ENCODE measurements around the gene PI4KA. TPM values are rescaled to one million over a fixed set of nuclear protein-coding genes. Genes with fewer than 3 reads are reported as not detected.

Gene PI4KA
- total and polyA plus RNA-seq, 2 donors, result 37.1 to 50.9 TPM

GRCh38 chr22:20811971-20812660 lies 46.5 kb downstream of the PI4KA start:
- peaks cover 7% of the 10 kb centered on the region for H3K36me3 ChIP-seq (ENCODE audit: insufficient read depth)
- no peak overlapping the region for H3K4me3 ChIP-seq (ENCODE audit: low read depth, low read length)
- WGBS, result over 99% methylated on average over 5 of the region's 5 CpGs
- H3K4me1 ChIP-seq (ENCODE audit: insufficient read depth), result no peaks in the 10 kb centered on the region
- no peak for DNase-seq (ENCODE audit: extremely low spot score)
- no peak overlapping the region for H3K27ac ChIP-seq (ENCODE audit: low read depth)

- whole genome bisulfite sequencing, result 98% methylated on average over 1 of the region's 1 CpG
- DNase-seq (ENCODE audit: extremely low spot score), result no peak
- Histone ChIP-seq H3K4me3 (ENCODE audit: low read depth, low read length) (no peak overlapping the region), H3K27ac (ENCODE audit: low read depth) (no peak overlapping the region), H3K4me1 (ENCODE audit: insufficient read depth) (no peaks in the 10 kb centered on the region), H3K36me3 (ENCODE audit: insufficient read depth) (peaks cover 4% of the 10 kb centered on the region)
These were observed 47.4 kb downstream of the PI4KA start for GRCh38 chr22:20811171-20811570.

- H3K4me3 ChIP-seq (ENCODE audit: low read depth, low read length), result no peak overlapping the region
- no peak for DNase-seq (ENCODE audit: extremely low spot score)
- H3K36me3 ChIP-seq (ENCODE audit: insufficient read depth), result peaks cover 4% of the 10 kb centered on the region
- 91% methylated on average over 9 of the region's 9 CpGs for WGBS
- H3K27ac ChIP-seq (ENCODE audit: low read depth), result no peak overlapping the region
- H3K4me1 ChIP-seq (ENCODE audit: insufficient read depth), result no peaks in the 10 kb centered on the region
These were observed 48.0 kb downstream of the PI4KA start for GRCh38 chr22:20810645-20811044.

GRCh38 chr22:20809538-20810185 lies 48.9 kb downstream of the PI4KA start:
- Histone ChIP-seq H3K4me1 (ENCODE audit: insufficient read depth) (no peaks in the 10 kb centered on the region), H3K36me3 (ENCODE audit: insufficient read depth) (peaks cover 4% of the 10 kb centered on the region), H3K27ac (ENCODE audit: low read depth) (no peak overlapping the region), H3K4me3 (ENCODE audit: low read depth, low read length) (no peak overlapping the region)
- WGBS, result 95% methylated on average over 6 of the region's 6 CpGs
- DNase-seq (ENCODE audit: extremely low spot score), result no peak

- Histone ChIP-seq H3K36me3 (ENCODE audit: insufficient read depth) (peaks cover 4% of the 10 kb centered on the region), H3K4me1 (ENCODE audit: insufficient read depth) (no peaks in the 10 kb centered on the region), H3K27ac (ENCODE audit: low read depth) (no peak overlapping the region), H3K4me3 (ENCODE audit: low read depth, low read length) (no peak overlapping the region)
- WGBS, result 86% methylated on average over 4 of the region's 4 CpGs
- DNase-seq (ENCODE audit: extremely low spot score), result no peak
These were observed 49.8 kb downstream of the PI4KA start for GRCh38 chr22:20808844-20809243.

GRCh38 chr22:20807315-20807752 lies 51.3 kb downstream of the PI4KA start:
- peaks cover 4% of the 10 kb centered on the region for H3K36me3 ChIP-seq (ENCODE audit: insufficient read depth)
- H3K27ac ChIP-seq (ENCODE audit: low read depth), result no peak overlapping the region
- H3K4me1 ChIP-seq (ENCODE audit: insufficient read depth), result no peaks in the 10 kb centered on the region
- no peak overlapping the region for H3K4me3 ChIP-seq (ENCODE audit: low read depth, low read length)
- no peak for DNase-seq (ENCODE audit: extremely low spot score)
- WGBS, result 76% methylated on average over 4 of the region's 4 CpGs

GRCh38 chr22:20805972-20806471 lies 52.6 kb downstream of the PI4KA start:
- Histone ChIP-seq H3K4me1 (ENCODE audit: insufficient read depth) (no peaks in the 10 kb centered on the region), H3K27ac (ENCODE audit: low read depth) (no peak overlapping the region), H3K4me3 (ENCODE audit: low read depth, low read length) (no peak overlapping the region), H3K36me3 (ENCODE audit: insufficient read depth) (peaks cover 4% of the 10 kb centered on the region)
- DNase-seq (ENCODE audit: extremely low spot score), result no peak
- 73% methylated on average over 3 of the region's 3 CpGs for WGBS

- H3K36me3 ChIP-seq (ENCODE audit: insufficient read depth), result no peaks in the 10 kb centered on the region
- no peak for DNase-seq (ENCODE audit: extremely low spot score)
- H3K27ac ChIP-seq (ENCODE audit: low read depth), result no peak overlapping the region
- no peak overlapping the region for H3K4me3 ChIP-seq (ENCODE audit: low read depth, low read length)
- WGBS, result 92% methylated on average over 6 of the region's 6 CpGs
- H3K4me1 ChIP-seq (ENCODE audit: insufficient read depth), result no peaks in the 10 kb centered on the region
These were observed 54.0 kb downstream of the PI4KA start for GRCh38 chr22:20804650-20805049.

GRCh38 chr22:20803696-20804324 lies 54.8 kb downstream of the PI4KA start:
- 66% methylated on average over 11 of the region's 11 CpGs for WGBS
- no peak overlapping the region for H3K4me3 ChIP-seq (ENCODE audit: low read depth, low read length)
- DNase-seq (ENCODE audit: extremely low spot score), result no peak
- no peak overlapping the region for H3K27ac ChIP-seq (ENCODE audit: low read depth)
- H3K4me1 ChIP-seq (ENCODE audit: insufficient read depth), result no peaks in the 10 kb centered on the region
- peaks cover 4% of the 10 kb centered on the region for H3K36me3 ChIP-seq (ENCODE audit: insufficient read depth)

- peaks cover 4% of the 10 kb centered on the region for H3K36me3 ChIP-seq (ENCODE audit: insufficient read depth)
- no peak overlapping the region for H3K4me3 ChIP-seq (ENCODE audit: low read depth, low read length)
- WGBS, result 93% methylated on average over 11 of the region's 11 CpGs
- no peak overlapping the region for H3K27ac ChIP-seq (ENCODE audit: low read depth)
- H3K4me1 ChIP-seq (ENCODE audit: insufficient read depth), result no peaks in the 10 kb centered on the region
- no peak for DNase-seq (ENCODE audit: extremely low spot score)
These were observed 55.6 kb downstream of the PI4KA start for GRCh38 chr22:20802922-20803553.

- H3K4me3 ChIP-seq (ENCODE audit: low read depth, low read length), result no peak overlapping the region
- peaks cover 4% of the 10 kb centered on the region for H3K36me3 ChIP-seq (ENCODE audit: insufficient read depth)
- no peak overlapping the region for H3K27ac ChIP-seq (ENCODE audit: low read depth)
- no peaks in the 10 kb centered on the region for H3K4me1 ChIP-seq (ENCODE audit: insufficient read depth)
- WGBS, result 87% methylated on average over 6 of the region's 6 CpGs
- DNase-seq (ENCODE audit: extremely low spot score), result no peak
These were observed 56.2 kb downstream of the PI4KA start for GRCh38 chr22:20802452-20802851.

GRCh38 chr22:20799449-20799848 lies 59.2 kb downstream of the PI4KA start:
- WGBS, result 80% methylated on average over 8 of the region's 8 CpGs
- Histone ChIP-seq H3K4me3 (ENCODE audit: low read depth, low read length) (no peak overlapping the region), H3K27ac (ENCODE audit: low read depth) (no peak overlapping the region), H3K36me3 (ENCODE audit: insufficient read depth) (peaks cover 6% of the 10 kb centered on the region), H3K4me1 (ENCODE audit: insufficient read depth) (no peaks in the 10 kb centered on the region)
- DNase-seq (ENCODE audit: extremely low spot score), result peak; percentile 60

GRCh38 chr22:20798974-20799373 lies 59.6 kb downstream of the PI4KA start:
- no peak for DNase-seq (ENCODE audit: extremely low spot score)
- 93% methylated on average over 10 of the region's 10 CpGs for WGBS
- Histone ChIP-seq H3K36me3 (ENCODE audit: insufficient read depth) (peaks cover 6% of the 10 kb centered on the region), H3K4me3 (ENCODE audit: low read depth, low read length) (no peak overlapping the region), H3K27ac (ENCODE audit: low read depth) (no peak overlapping the region), H3K4me1 (ENCODE audit: insufficient read depth) (no peaks in the 10 kb centered on the region)

Data from urinary bladder (tissue), 4 donors.